HFF-Myc (cell line): ENCODE data around the gene OTOP3.
A peak's percentile ranks its signal among the peaks of the same experiment; 100 is the strongest.

Experiments
- DNase-seq: peaks from one replicate; pipeline ENCODE4 v3.0.0-alpha.2; 2011; ENCODE audit warnings: low read depth; ENCODE audit errors: extremely low read depth
- H3K4me3 ChIP-seq: replicated peaks from 2 replicates; pipeline ENCODE4 v1.5.1; 2011; ENCODE audit warnings: low read depth, mild to moderate bottlenecking, control low read depth, low read length
- CTCF ChIP-seq: IDR thresholded peaks from 2 replicates; pipeline ENCODE4 v1.5.1; 2012; ENCODE audit warnings: mild to moderate bottlenecking, low read depth, low read length, control low read depth; ENCODE audit errors: missing control alignments

OTOP3 gene

GRCh38 chr17:74954665-74955421 is 19.1 kb downstream of the OTOP3 start:
- no peak overlapping the region for H3K4me3 ChIP-seq
- no peak for DNase-seq
- TF ChIP-seq CTCF = no peak

GRCh38 chr17:74956093-74956492 is 20.4 kb downstream of the OTOP3 start:
- no peak for TF ChIP-seq CTCF
- no peak overlapping the region for H3K4me3 ChIP-seq
- no peak for DNase-seq

- no peak overlapping the region for H3K4me3 ChIP-seq
- no peak for DNase-seq
- TF ChIP-seq CTCF = peak; percentile 91
Observed at GRCh38 chr17:74957935-74958740, 22.4 kb downstream of the OTOP3 start.

GRCh38 chr17:74959826-74960515 is 24.3 kb downstream of the OTOP3 start:
- no peak overlapping the region for H3K4me3 ChIP-seq
- no peak for TF ChIP-seq CTCF
- DNase-seq = no peak

GRCh38 chr17:74960570-74961342 is 25.1 kb downstream of the OTOP3 start:
- DNase-seq = no peak
- no peak overlapping the region for H3K4me3 ChIP-seq
- peak; percentile 16 for TF ChIP-seq CTCF

GRCh38 chr17:74961657-74962350 is 26.1 kb downstream of the OTOP3 start:
- DNase-seq = peak; percentile 48
- H3K4me3 ChIP-seq = no peak overlapping the region
- TF ChIP-seq CTCF = peak; percentile 64
